Measurements from ENCODE around the gene ZFPM1.

Gene ZFPM1

DNA sequence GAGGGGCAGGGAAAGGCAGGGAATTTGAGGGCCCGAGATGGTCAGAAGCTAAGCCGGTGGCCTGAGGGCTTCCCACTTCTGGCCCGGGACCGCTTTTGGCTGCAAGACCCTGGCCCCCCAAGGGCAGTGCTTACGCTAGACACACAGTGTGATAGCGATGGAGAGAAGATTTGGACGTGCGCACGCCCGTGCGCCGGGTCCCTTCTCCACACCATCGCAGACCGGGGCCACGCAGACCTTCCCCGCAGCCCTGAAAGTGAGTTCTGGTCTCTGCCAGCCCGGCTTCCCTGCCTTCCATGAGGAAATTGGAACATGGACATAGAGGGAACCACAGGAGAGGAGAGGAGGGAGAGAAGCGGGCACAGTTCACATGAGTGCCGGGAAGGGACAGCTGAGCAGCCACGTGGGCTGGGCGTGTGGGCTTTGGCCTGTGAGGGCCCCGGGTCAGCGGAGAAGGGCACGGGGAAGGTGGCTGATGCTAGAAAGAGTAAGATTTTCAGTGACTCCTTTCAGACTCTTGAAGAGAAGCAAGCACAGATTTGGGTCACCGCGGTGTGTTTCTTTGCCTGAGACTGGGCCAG, 23.8 kb downstream of the ZFPM1 start:
- Histone ChIP-seq H3K79me1 (ENCODE audit: low read depth, low read length) (peaks cover 8% of the 10 kb centered on the region), H3K27me3 (ENCODE audit: control insufficient read depth in 3 of 3, insufficient read depth in 3 of 3, low read depth in 1 of 3, low read length in 3 of 3) (no peaks in the 10 kb centered on the region), H3K18ac (ENCODE audit: low read length) (no peak overlapping the region), H3K9me3 (replicated peaks in 1 of 2; ENCODE audit: control insufficient read depth in 2 of 2, insufficient read depth in 1 of 2, low read depth in 1 of 2, low read length in 2 of 2) (no peaks in the 10 kb centered on the region), H2BK12ac (ENCODE audit: low read length) (no peak overlapping the region), H4K91ac (ENCODE audit: low read depth, low read length, poor library complexity) (no peak overlapping the region), H2BK15ac (ENCODE audit: low read length) (no peak overlapping the region), H3K4me2 (ENCODE audit: insufficient read depth, low read length, poor library complexity, severe bottlenecking) (no peak overlapping the region), H3K36me3 (replicated peaks in 1 of 2; ENCODE audit: control insufficient read depth in 2 of 2, insufficient read depth in 2 of 2, low read length in 2 of 2) (no peaks in the 10 kb centered on the region), H2BK5ac (ENCODE audit: low read length) (peak overlapping the region; percentile 82), H3K23ac (ENCODE audit: low read depth, low read length, poor library complexity) (peak overlapping the region; percentile 73), H3K4me3 (ENCODE audit: low read length in 2 of 2) (no peak overlapping the region), H2AK5ac (ENCODE audit: low read depth, low read length) (no peak overlapping the region), H3K14ac (ENCODE audit: low read length) (no peak overlapping the region), H4K8ac (ENCODE audit: low read depth, low read length) (no peak overlapping the region), H3K27ac (replicated peaks; ENCODE audit: low read length) (no peak overlapping the region), H3K4me1 (ENCODE audit: control insufficient read depth in 2 of 2, insufficient read depth in 1 of 2, low read depth in 1 of 2, low read length in 2 of 2) (peaks cover 4 to 16% of the 10 kb centered on the region in 2 donors), H2AFZ (ENCODE audit: low read length) (no peak overlapping the region), H3K9ac (ENCODE audit: low read depth, low read length, poor library complexity) (no peak overlapping the region), H2BK120ac (ENCODE audit: low read depth, low read length) (no peak overlapping the region), H3K4ac (ENCODE audit: low read length) (no peak overlapping the region)
- no CpG with 5 or more reads among the region's 26 CpGs for WGBS, 2 donors (ENCODE audit: extremely low coverage in 2 of 2, insufficient read length in 2 of 2, insufficient replicate concordance in 1 of 2)
- no peak for DNase-seq (ENCODE audit: low spot score)

DNA sequence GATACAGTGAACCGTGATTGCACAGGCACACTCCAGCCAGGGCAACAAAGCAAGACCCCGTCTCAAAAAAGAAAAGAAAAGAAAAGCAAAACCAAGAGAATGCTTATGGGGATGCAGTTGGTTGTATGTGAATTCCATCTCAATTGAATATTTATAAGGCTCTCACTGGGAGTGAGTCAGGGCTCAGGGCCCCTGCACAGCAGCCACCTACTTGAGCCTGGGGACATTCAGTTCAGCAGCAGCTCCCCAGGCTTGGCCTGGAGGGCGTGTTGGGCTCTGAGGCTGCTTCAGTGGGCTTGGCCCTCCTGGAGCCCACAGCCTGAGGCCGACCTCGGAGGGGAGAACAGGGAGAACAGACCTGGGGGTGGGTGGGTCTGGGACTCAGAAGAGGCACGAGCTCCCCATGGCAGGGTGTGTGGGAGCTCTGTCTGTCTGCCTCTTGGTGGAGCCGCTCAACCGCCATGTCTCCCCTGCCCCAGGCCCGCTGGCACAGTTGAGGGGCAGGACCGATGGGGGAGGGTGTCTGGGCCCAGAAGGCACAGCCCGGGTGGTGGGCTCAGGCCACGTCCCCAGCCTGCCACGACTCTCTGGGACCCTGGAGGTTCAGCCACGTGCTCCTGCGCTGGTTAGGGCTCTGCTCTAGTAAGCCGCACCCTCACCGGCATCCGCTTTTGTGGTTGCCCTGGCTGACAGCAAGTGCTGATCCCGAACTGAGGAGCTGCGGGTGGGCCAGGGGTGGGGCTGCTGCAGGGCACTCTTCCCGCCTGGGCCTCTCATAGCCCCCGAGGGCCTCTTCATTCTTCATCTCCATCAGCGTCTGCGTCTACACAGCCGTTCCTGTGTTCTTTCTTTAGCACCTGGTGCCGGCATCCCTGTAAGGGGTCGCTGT, 24.8 kb downstream of the ZFPM1 start:
- H3K9ac ChIP-seq (ENCODE audit: low read depth, low read length, poor library complexity): no peak overlapping the region
- no peak overlapping the region for H3K4ac ChIP-seq (ENCODE audit: low read length)
- no peak overlapping the region for H2BK12ac ChIP-seq (ENCODE audit: low read length)
- no peaks in the 10 kb centered on the region for H3K27me3 ChIP-seq (ENCODE audit: control insufficient read depth in 3 of 3, insufficient read depth in 3 of 3, low read depth in 1 of 3, low read length in 3 of 3)
- no peak for DNase-seq (ENCODE audit: low spot score)
- H2BK5ac ChIP-seq (ENCODE audit: low read length): no peak overlapping the region
- H3K4me2 ChIP-seq (ENCODE audit: insufficient read depth, low read length, poor library complexity, severe bottlenecking): no peak overlapping the region
- no peak overlapping the region for H3K23ac ChIP-seq (ENCODE audit: low read depth, low read length, poor library complexity)
- peaks cover 8% of the 10 kb centered on the region for H3K79me1 ChIP-seq (ENCODE audit: low read depth, low read length)
- no peaks in the 10 kb centered on the region for H3K9me3 ChIP-seq (replicated peaks in 1 of 2; ENCODE audit: control insufficient read depth in 2 of 2, insufficient read depth in 1 of 2, low read depth in 1 of 2, low read length in 2 of 2)
- no peak overlapping the region for H4K8ac ChIP-seq (ENCODE audit: low read depth, low read length)
- peaks cover 13 to 23% of the 10 kb centered on the region in 2 donors for H3K4me1 ChIP-seq (ENCODE audit: control insufficient read depth in 2 of 2, insufficient read depth in 1 of 2, low read depth in 1 of 2, low read length in 2 of 2)
- H2AFZ ChIP-seq (ENCODE audit: low read length): no peak overlapping the region
- no peak overlapping the region for H3K27ac ChIP-seq (replicated peaks; ENCODE audit: low read length)
- no peak overlapping the region for H3K4me3 ChIP-seq (ENCODE audit: low read length in 2 of 2)
- no CpG with 5 or more reads among the region's 27 CpGs for WGBS, 2 donors (ENCODE audit: extremely low coverage in 2 of 2, insufficient read length in 2 of 2, insufficient replicate concordance in 1 of 2)
- H3K18ac ChIP-seq (ENCODE audit: low read length): peak overlapping the region; percentile 87
- no peak overlapping the region for H2BK15ac ChIP-seq (ENCODE audit: low read length)
- H2BK120ac ChIP-seq (ENCODE audit: low read depth, low read length): no peak overlapping the region
- H3K36me3 ChIP-seq (replicated peaks in 1 of 2; ENCODE audit: control insufficient read depth in 2 of 2, insufficient read depth in 2 of 2, low read length in 2 of 2): no peaks in the 10 kb centered on the region
- H2AK5ac ChIP-seq (ENCODE audit: low read depth, low read length): peak overlapping the region; percentile 77
- H3K14ac ChIP-seq (ENCODE audit: low read length): peak overlapping the region; percentile 39
- no peak overlapping the region for H4K91ac ChIP-seq (ENCODE audit: low read depth, low read length, poor library complexity)

DNA sequence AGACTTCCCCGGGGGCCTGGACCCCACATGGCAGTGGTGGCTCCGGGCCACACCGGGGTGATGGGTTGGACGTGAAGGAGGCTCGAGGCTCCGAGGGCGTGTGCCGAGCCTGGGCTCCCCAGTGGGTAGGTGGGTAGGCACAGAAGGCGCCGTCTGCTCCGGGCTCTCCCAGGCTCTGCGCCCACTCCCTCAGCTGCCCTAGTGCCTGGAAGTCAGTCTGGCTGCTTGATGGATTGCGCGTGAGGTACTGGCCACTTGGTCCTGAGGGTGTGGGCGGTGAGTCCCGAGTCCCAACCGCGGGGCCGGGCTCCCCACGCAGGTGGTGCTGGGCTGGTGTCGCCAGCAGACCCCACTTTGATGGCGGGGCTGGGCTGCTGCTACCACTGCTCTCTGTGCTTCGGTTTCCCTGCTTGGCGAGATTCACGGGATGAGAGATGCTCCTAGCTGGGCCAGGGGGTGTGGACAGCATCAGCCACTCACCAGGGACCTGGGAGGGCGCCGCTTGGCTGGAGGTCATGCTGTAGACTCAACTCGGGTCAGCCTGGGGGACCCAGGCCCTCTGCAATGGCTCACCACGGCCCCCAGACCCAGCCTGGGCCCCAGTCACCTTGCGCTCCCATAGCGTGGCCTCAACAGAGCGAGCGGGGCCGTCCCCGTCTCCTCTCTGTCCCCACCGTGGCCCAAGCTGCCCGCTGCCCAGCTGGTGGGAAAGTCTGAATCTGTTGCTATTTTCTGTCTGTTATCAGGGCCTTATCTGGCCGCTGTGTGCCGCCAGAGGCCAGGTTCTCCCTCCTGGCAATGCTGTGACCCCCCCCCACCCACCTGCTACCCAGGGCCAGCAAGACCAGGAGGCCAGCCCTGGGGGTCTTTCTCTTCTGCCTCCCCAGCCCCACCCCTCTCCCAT, 26.1 kb downstream of the ZFPM1 start:
- no peak overlapping the region for H3K4me2 ChIP-seq (ENCODE audit: insufficient read depth, low read length, poor library complexity, severe bottlenecking)
- peak overlapping the region; percentile 8 for H2BK12ac ChIP-seq (ENCODE audit: low read length)
- H2BK5ac ChIP-seq (ENCODE audit: low read length): peak overlapping the region; percentile 75
- peak overlapping the region; percentile 77 for H2AK5ac ChIP-seq (ENCODE audit: low read depth, low read length)
- no peak overlapping the region for H4K91ac ChIP-seq (ENCODE audit: low read depth, low read length, poor library complexity)
- H2AFZ ChIP-seq (ENCODE audit: low read length): no peak overlapping the region
- H3K9ac ChIP-seq (ENCODE audit: low read depth, low read length, poor library complexity): peak overlapping the region; percentile 72
- peak overlapping the region; percentile 3 for H3K23ac ChIP-seq (ENCODE audit: low read depth, low read length, poor library complexity)
- H3K4me3 ChIP-seq (ENCODE audit: low read length in 2 of 2): no peak overlapping the region
- peak overlapping the region; percentile 77 for H3K18ac ChIP-seq (ENCODE audit: low read length)
- no peaks in the 10 kb centered on the region for H3K9me3 ChIP-seq (replicated peaks in 1 of 2; ENCODE audit: control insufficient read depth in 2 of 2, insufficient read depth in 1 of 2, low read depth in 1 of 2, low read length in 2 of 2)
- H2BK15ac ChIP-seq (ENCODE audit: low read length): peak overlapping the region; percentile 37
- peak overlapping the region; percentile 78 for H3K14ac ChIP-seq (ENCODE audit: low read length)
- H3K27ac ChIP-seq (replicated peaks; ENCODE audit: low read length): no peak overlapping the region
- H3K4ac ChIP-seq (ENCODE audit: low read length): no peak overlapping the region
- no CpG with 5 or more reads among the region's 39 CpGs for WGBS, 2 donors (ENCODE audit: extremely low coverage in 2 of 2, insufficient read length in 2 of 2, insufficient replicate concordance in 1 of 2)
- peaks cover 16 to 27% of the 10 kb centered on the region in 2 donors for H3K4me1 ChIP-seq (ENCODE audit: control insufficient read depth in 2 of 2, insufficient read depth in 1 of 2, low read depth in 1 of 2, low read length in 2 of 2)
- peaks cover 8% of the 10 kb centered on the region for H3K79me1 ChIP-seq (ENCODE audit: low read depth, low read length)
- H2BK120ac ChIP-seq (ENCODE audit: low read depth, low read length): no peak overlapping the region
- H3K36me3 ChIP-seq (replicated peaks in 1 of 2; ENCODE audit: control insufficient read depth in 2 of 2, insufficient read depth in 2 of 2, low read length in 2 of 2): no peaks in the 10 kb centered on the region
- no peak for DNase-seq (ENCODE audit: low spot score)
- no peaks in the 10 kb centered on the region for H3K27me3 ChIP-seq (ENCODE audit: control insufficient read depth in 3 of 3, insufficient read depth in 3 of 3, low read depth in 1 of 3, low read length in 3 of 3)
- H4K8ac ChIP-seq (ENCODE audit: low read depth, low read length): no peak overlapping the region
